Measurements from ENCODE around the gene XRCC5. TPM values are rescaled to one million over a fixed set of nuclear protein-coding genes. Genes with fewer than 3 reads are reported as not detected.

Gene XRCC5
- total and polyA plus RNA-seq, 10 of the 15 experiments (the other 5 are each of a cell fraction or from before 2014, with no cell fraction given): 259 to 815 (median 530) TPM

- Histone ChIP-seq H3K9me3 (replicated peaks; ENCODE audit: control insufficient read depth, insufficient read depth, low read length) (no peaks in the 10 kb centered on the region), H3K4me1 (ENCODE audit: control insufficient read depth, insufficient read depth, low read length) (no peaks in the 10 kb centered on the region), H3K4me2 (ENCODE audit: control insufficient read depth, insufficient read depth) (no peak overlapping the region), H2AFZ (ENCODE audit: control insufficient read depth, low read depth, low read length) (no peak overlapping the region), H3K27ac (ENCODE audit: control insufficient read depth, insufficient read depth) (no peak overlapping the region), H3K79me2 (ENCODE audit: control insufficient read depth, insufficient read depth, low read length) (no peaks in the 10 kb centered on the region), H4K20me1 (ENCODE audit: control insufficient read depth, insufficient read depth) (no peaks in the 10 kb centered on the region), H3K36me3 (ENCODE audit: control insufficient read depth in 2 of 2, insufficient read depth in 2 of 2, low read length in 1 of 2) (no peaks in the 10 kb centered on the region; a peak in 1 of 4 replicates), H3K4me3 (no peak overlapping the region), H3K27me3 (replicated peaks in 1 of 2; ENCODE audit: control insufficient read depth in 2 of 2, insufficient read depth in 2 of 2, low read length in 1 of 2) (no peaks in the 10 kb centered on the region), H3K9ac (ENCODE audit: control insufficient read depth, insufficient read depth, low read length) (no peak overlapping the region)
- RAD21 ChIA-PET (ENCODE audit: unreplicated experiment): no interaction called here
- SMC1A ChIA-PET (ENCODE audit: uncharacterized antibody, unreplicated experiment): interaction anchor here (1.3 to 2.4 kb wide), 2 partner anchors 13 to 43 kb away, joined by 3 to 6 read pairs; no protein-coding TSS in a partner anchor
- no peak for TF ChIP-seq NR2F1 (conservative IDR thresholded peaks at IDR 0.05)
- no peak for TF ChIP-seq ZNF274 (IDR thresholded peaks at IDR 0.05; ENCODE audit: insufficient read depth, insufficient read length)
- TF ChIP-seq SMC3 (IDR thresholded peaks at IDR 0.05; ENCODE audit: borderline replicate concordance, low read length): no peak
- TF ChIP-seq BMI1 (IDR thresholded peaks at IDR 0.05; ENCODE audit: borderline replicate concordance): no peak
- no peak for TF ChIP-seq NRF1 (conservative IDR thresholded peaks at IDR 0.05; ENCODE audit: low read depth, low read length)
- no peak for TF ChIP-seq KLF5 (IDR thresholded peaks at IDR 0.05; ENCODE audit: partially characterized antibody)
- no peak for TF ChIP-seq SUZ12 (IDR thresholded peaks at IDR 0.05; ENCODE audit: unreplicated experiment)
- intact Hi-C loops (cut with micrococcal nuclease; ENCODE audit: unreplicated experiment) (no loop called here), in situ Hi-C loops (cut with MboI) (no loop called here)
- no TSS peak for BruUV-seq (replicated peaks)
- DNase-seq (ENCODE audit: low read depth, low spot score) (no peak), FAIRE-seq (no peak), ATAC-seq (no peak)
- 91% methylated on average over 12 of the region's 12 CpGs for WGBS (ENCODE audit: insufficient coverage, insufficient replicate concordance, low lambda C conversion rate, missing lambda C conversion rate)
- CTCF ChIA-PET: interaction anchor here (1.0 to 2.2 kb wide), 4 partner anchors 10 to 43 kb away, joined by 3 to 7 read pairs (median 4); partner anchors contain the start of genes PECR and TMEM169
- POLR2A ChIA-PET: interaction anchor here (0.6 to 1.8 kb wide), 3 partner anchors 10 to 43 kb away, joined by 3 to 5 read pairs (median 4); partner anchors contain the start of genes PECR and TMEM169
Measured at GRCh38 chr2:216071111-216071851, 37.9 kb upstream of the XRCC5 start.

GRCh38 chr2:216072473-216072872, 36.7 kb upstream of the XRCC5 start:
- Histone ChIP-seq H3K27me3 (replicated peaks in 1 of 2; ENCODE audit: control insufficient read depth in 2 of 2, insufficient read depth in 2 of 2, low read length in 1 of 2) (no peaks in the 10 kb centered on the region), H3K4me3 (no peak overlapping the region), H3K9me3 (replicated peaks; ENCODE audit: control insufficient read depth, insufficient read depth, low read length) (no peaks in the 10 kb centered on the region), H3K27ac (ENCODE audit: control insufficient read depth, insufficient read depth) (no peak overlapping the region), H2AFZ (ENCODE audit: control insufficient read depth, low read depth, low read length) (no peak overlapping the region), H4K20me1 (ENCODE audit: control insufficient read depth, insufficient read depth) (no peaks in the 10 kb centered on the region), H3K79me2 (ENCODE audit: control insufficient read depth, insufficient read depth, low read length) (no peaks in the 10 kb centered on the region), H3K4me1 (ENCODE audit: control insufficient read depth, insufficient read depth, low read length) (no peaks in the 10 kb centered on the region), H3K4me2 (ENCODE audit: control insufficient read depth, insufficient read depth) (no peak overlapping the region), H3K36me3 (ENCODE audit: control insufficient read depth in 2 of 2, insufficient read depth in 2 of 2, low read length in 1 of 2) (no peaks in the 10 kb centered on the region; a peak in 1 of 4 replicates), H3K9ac (ENCODE audit: control insufficient read depth, insufficient read depth, low read length) (no peak overlapping the region)
- ChIA-PET CTCF (interaction anchor here (0.7 to 2.2 kb wide), 3 partner anchors 16 to 42 kb away, joined by 3 to 7 read pairs (median 4); no protein-coding TSS in a partner anchor), POLR2A (no interaction called here), RAD21 (ENCODE audit: unreplicated experiment) (interaction anchor here (1.1 kb wide), 1 partner anchor 9 kb away, joined by 3 read pairs; the partner anchor contains the start of genes PECR and TMEM169), SMC1A (ENCODE audit: uncharacterized antibody, unreplicated experiment) (interaction anchor here (1.2 to 2.2 kb wide), 4 partner anchors 14 to 42 kb away, joined by 3 to 9 read pairs (median 4); no protein-coding TSS in a partner anchor)
- FAIRE-seq (no peak), ATAC-seq (no peak), DNase-seq (ENCODE audit: low read depth, low spot score) (no peak)
- intact Hi-C loops (cut with micrococcal nuclease; ENCODE audit: unreplicated experiment): no loop called here
- BruUV-seq (replicated peaks): no TSS peak
- in situ Hi-C loops (cut with MboI): no loop called here
- TF ChIP-seq NBN (IDR thresholded peaks at IDR 0.05): no peak
- no peak for TF ChIP-seq YY1 (IDR thresholded peaks at IDR 0.05; ENCODE audit: low read depth, low read length)
- TF ChIP-seq MYC (IDR thresholded peaks at IDR 0.05; ENCODE audit: insufficient read depth, insufficient read length, insufficient replicate concordance, low read length, severe bottlenecking): no peak
- no peak for TF ChIP-seq HDGF (IDR thresholded peaks at IDR 0.05)
- TF ChIP-seq ZBTB40 (IDR thresholded peaks at IDR 0.05; ENCODE audit: borderline replicate concordance): no peak

Data from GM12878 (cell line).